GM10248 (cell line): ENCODE results near the gene TFR2.

Experiments used
- CTCF ChIA-PET: fragments of 300-600 bp; sonication (Branson Sonifier 250); formaldehyde crosslinking; extraction: SDS; loops from one replicate; lab custom pipeline; 2021; ENCODE audit warnings: antibody characterized with exemption; lab: Yijun Ruan, JAX
- POLR2A ChIA-PET: fragments of 350-650 bp; sonication (Branson Sonifier 250); formaldehyde crosslinking; extraction: SDS; loops from one replicate; lab custom pipeline; 2020; ENCODE audit warnings: antibody characterized with exemption; lab: Yijun Ruan, JAX
- DNase-seq: peaks from one replicate; pipeline ENCODE4 v3.0.0; 2012; ENCODE audit errors: extremely low spot score
- CTCF ChIP-seq: IDR thresholded peaks from 2 replicates; pipeline ENCODE4 v1.5.1; 2012; ENCODE audit warnings: mild to moderate bottlenecking, low read depth; ENCODE audit errors: extremely low read depth, missing control alignments, control extremely low read depth

TFR2 gene

DNA sequence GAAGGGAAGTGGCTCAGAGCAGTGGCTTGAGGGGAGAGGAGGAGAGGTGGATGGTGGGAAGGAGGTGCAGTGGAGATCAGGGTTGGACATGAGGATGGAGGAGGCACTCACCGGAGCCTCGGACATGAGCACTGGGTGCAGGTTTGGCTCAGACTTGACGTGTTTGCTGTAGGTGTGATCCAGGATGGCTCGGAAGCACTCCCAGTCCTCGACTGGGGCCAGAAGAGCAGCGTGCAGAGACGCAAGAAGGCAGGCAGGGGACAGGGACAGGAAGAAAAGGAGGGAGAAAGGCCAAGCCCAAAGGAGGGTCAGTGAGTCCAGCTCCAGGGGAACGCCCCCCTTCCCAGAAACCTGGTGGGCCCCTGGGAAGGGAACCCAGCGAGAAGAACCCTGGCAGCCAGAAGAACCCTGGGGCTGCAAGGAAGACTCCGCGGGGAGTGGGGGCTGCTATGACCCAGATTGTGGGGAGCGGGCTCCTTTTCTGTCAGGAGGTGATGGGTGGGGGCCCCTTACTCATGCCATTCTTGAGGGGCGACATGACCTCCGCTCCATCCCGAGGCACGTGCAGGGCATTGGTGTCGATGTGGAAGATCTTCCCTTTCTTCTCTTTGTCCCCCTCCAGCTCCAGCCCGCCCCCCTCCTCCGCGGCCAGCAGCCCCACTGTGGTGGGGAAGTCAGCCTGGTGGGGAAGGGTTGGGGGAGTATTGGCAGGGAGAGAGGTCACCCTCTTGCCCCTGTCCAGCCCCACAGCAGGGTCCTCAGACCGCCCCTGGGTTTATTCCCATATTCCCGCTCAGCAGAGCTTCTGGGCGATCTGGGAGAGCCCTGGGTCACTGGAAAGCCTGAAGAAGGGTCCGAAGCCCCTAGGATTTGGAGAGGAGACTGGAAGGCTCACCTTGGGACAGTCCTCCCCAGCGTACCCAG is 13.8 kb upstream of the TFR2 start:
- ChIA-PET CTCF (interaction anchor here (0.9 kb wide), 1 partner anchor 11 kb away, joined by 3 read pairs; no protein-coding TSS in a partner anchor), POLR2A (no interaction called here)
- TF ChIP-seq CTCF: no peak
- peak; percentile 20 for DNase-seq

- POLR2A ChIA-PET: interaction anchor here (0.7 kb wide), 1 partner anchor 142 kb away, joined by 3 read pairs; no protein-coding TSS in a partner anchor
- DNase-seq: no peak
- CTCF ChIA-PET: interaction anchor here (1.4 to 1.5 kb wide), 2 partner anchors 17 to 21 kb away, joined by 3 to 4 read pairs; no protein-coding TSS in a partner anchor
- no peak for TF ChIP-seq CTCF
Observed at GRCh38 chr7:100649826-100650565, 8.6 kb upstream of the TFR2 start.

- POLR2A ChIA-PET: no interaction called here
- CTCF ChIA-PET: interaction anchor here (0.8 to 1.3 kb wide), 5 partner anchors 10 to 54 kb away, joined by 3 to 5 read pairs (median 3); partner anchors contain the start of gene MOSPD3
- peak; percentile 83 for DNase-seq
- no peak for TF ChIP-seq CTCF
Observed at GRCh38 chr7:100642534-100642907, 1.2 kb upstream of the TFR2 start.

GRCh38 chr7:100641860-100642533 is 645 bp upstream of the TFR2 start:
- no peak for TF ChIP-seq CTCF
- POLR2A ChIA-PET: no interaction called here
- CTCF ChIA-PET: interaction anchor here (0.8 to 1.3 kb wide), 5 partner anchors 9 to 53 kb away, joined by 3 to 5 read pairs (median 3); partner anchors contain the start of gene MOSPD3
- no peak for DNase-seq

- TF ChIP-seq CTCF: no peak
- POLR2A ChIA-PET: no interaction called here
Observed at GRCh38 chr7:100640517-100641440, 573 bp downstream of the TFR2 start.

More at GRCh38 chr7:100640517-100641440, 573 bp downstream of the TFR2 start:
- no peak for DNase-seq
- CTCF ChIA-PET: interaction anchor here (1.4 to 2.6 kb wide), 2 partner anchors 12 to 51 kb away, joined by 3 to 9 read pairs; no protein-coding TSS in a partner anchor
